Coronary artery (tissue), 2 donors: ENCODE data around the gene PRKCH.
A peak's percentile ranks its signal among the peaks of the same experiment; 100 is the strongest.

Experiments
- DNase-seq: peaks from one replicate; pipeline ENCODE4 v3.0.0-alpha.2; 2017; ENCODE audit warnings: low spot score
- H3K27ac ChIP-seq, 2 donors: fragments of 200-600 bp; sonication (generic); one replicate each; pipeline ENCODE4 v1.5.1; 2016 to 2019
- H3K4me3 ChIP-seq: fragments of 200-600 bp; sonication (generic); 2 replicates; pipeline ENCODE4 v1.5.1; 2016; ENCODE audit warnings: mild to moderate bottlenecking, moderate library complexity
- CTCF ChIP-seq: fragments of 200-600 bp; sonication (generic); IDR thresholded peaks from one replicate; pipeline ENCODE4 v1.5.1; 2019; ENCODE audit warnings: antibody characterized with exemption

PRKCH gene

GRCh38 chr14:61428261-61428660 lies 106.9 kb downstream of the PRKCH start:
- DNase-seq: no peak
- no peak for TF ChIP-seq CTCF

GRCh38 chr14:61429316-61429715 lies 107.9 kb downstream of the PRKCH start:
- no peak for TF ChIP-seq CTCF
- Histone ChIP-seq H3K4me3 (no peak overlapping the region), H3K27ac (no peak overlapping the region)
- no peak for DNase-seq

More at GRCh38 chr14:61428261-61428660, 106.9 kb downstream of the PRKCH start:
- no peak overlapping the region for H3K4me3 ChIP-seq
- H3K27ac ChIP-seq: no peak overlapping the region

DNA sequence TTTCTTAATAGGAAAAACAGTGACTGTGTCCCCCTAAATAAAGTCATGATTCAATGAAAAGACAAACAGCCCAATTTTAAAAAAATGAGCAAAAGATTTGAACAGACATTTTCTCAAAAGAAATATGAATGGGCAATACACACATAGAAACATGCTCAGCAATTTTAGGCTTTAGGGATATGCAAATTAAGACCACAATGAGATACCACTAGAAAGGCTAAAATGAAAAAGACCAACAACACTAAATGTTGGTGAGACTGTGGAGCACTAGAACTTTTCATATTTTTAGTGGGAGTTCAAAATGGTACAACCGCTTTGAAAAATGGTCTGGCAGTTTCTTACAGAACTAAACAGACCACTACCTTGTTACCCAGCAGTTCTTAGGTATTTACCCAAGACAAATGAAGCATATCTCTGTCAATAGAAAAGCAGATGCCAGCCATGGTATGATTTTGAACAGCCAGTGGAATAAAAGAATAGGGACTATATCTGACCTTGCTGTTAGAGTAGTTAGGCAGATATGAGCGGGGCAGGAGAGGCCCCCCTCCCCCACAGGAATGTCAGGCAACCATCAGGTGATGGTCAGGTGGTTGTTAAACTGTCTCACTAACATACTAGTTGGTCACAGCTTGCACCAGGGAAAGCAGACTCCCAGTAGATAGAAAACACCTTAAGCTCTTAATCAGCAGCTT lies 108.8 kb downstream of the PRKCH start:
- Histone ChIP-seq H3K27ac (no peak overlapping the region), H3K4me3 (no peak overlapping the region)
- no peak for TF ChIP-seq CTCF
- DNase-seq: no peak

GRCh38 chr14:61433169-61433568 lies 111.8 kb downstream of the PRKCH start:
- no peak for DNase-seq
- TF ChIP-seq CTCF: no peak
- H3K4me3 ChIP-seq: no peak overlapping the region
- no peak overlapping the region for H3K27ac ChIP-seq

DNA sequence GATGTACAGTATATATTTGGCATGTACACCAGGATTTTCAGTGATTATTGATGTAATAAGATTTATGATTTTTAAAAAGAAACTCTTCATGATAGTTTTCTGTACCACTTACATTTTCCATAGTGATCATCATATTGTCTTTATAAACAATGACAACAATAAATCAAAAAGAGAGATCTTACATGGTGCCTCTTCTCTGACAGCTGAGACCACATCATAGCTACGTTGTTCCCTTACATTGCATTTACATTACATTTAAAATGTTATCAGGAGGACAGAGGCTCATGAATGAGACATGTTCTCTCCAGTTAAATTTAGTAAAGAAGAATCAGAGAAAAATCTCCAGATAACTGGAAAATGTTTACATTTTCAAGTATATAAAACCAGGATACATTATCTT lies 112.4 kb downstream of the PRKCH start:
- no peak for TF ChIP-seq CTCF
- no peak for DNase-seq
- Histone ChIP-seq H3K4me3 (no peak overlapping the region), H3K27ac (no peak overlapping the region)

GRCh38 chr14:61434311-61434710 lies 112.9 kb downstream of the PRKCH start:
- H3K27ac ChIP-seq: no peak overlapping the region
- no peak for TF ChIP-seq CTCF
- no peak overlapping the region for H3K4me3 ChIP-seq
- DNase-seq: no peak

GRCh38 chr14:61435563-61436337 lies 114.4 kb downstream of the PRKCH start:
- no peak for TF ChIP-seq CTCF
- DNase-seq: no peak
- Histone ChIP-seq H3K4me3 (no peak overlapping the region), H3K27ac (peak overlapping the region in 1 of 2 donors; percentile 33)
